Cerebellar nuclear complex (tissue), 1 donor: Measurements from ENCODE around the gene SLMAP.

Experiments
- DNase-seq, 2 experiments: peaks; one replicate each; lab custom pipeline; 2025; lab: John Stamatoyannopoulos, UW

SLMAP gene

GRCh38 chr3:57753016-57753415 lies 3.1 kb upstream of the SLMAP start:
- no peak for DNase-seq

- DNase-seq: no peak
These were observed 787 bp upstream of the SLMAP start for GRCh38 chr3:57755368-57755675.

- DNase-seq: no peak
These were observed 656 bp downstream of the SLMAP start for GRCh38 chr3:57756528-57757401.

- no peak for DNase-seq
These were observed 1.7 kb downstream of the SLMAP start for GRCh38 chr3:57757642-57758297.

GRCh38 chr3:57758686-57759085 lies 2.6 kb downstream of the SLMAP start:
- DNase-seq: no peak

GRCh38 chr3:57764794-57765193 lies 8.7 kb downstream of the SLMAP start:
- no peak for DNase-seq

- DNase-seq: no peak
These were observed 12.5 kb downstream of the SLMAP start for GRCh38 chr3:57768595-57768994.

GRCh38 chr3:57770009-57770827 lies 14.1 kb downstream of the SLMAP start:
- no peak for DNase-seq

- DNase-seq: no peak
These were observed 16.1 kb downstream of the SLMAP start for GRCh38 chr3:57772251-57772650.

- no peak for DNase-seq
These were observed 21.7 kb downstream of the SLMAP start for GRCh38 chr3:57777774-57778173.

GRCh38 chr3:57778494-57778893 lies 22.4 kb downstream of the SLMAP start:
- DNase-seq: no peak

- DNase-seq: no peak
These were observed 23.6 kb downstream of the SLMAP start for GRCh38 chr3:57779666-57780065.

- DNase-seq: no peak
These were observed 27.3 kb downstream of the SLMAP start for GRCh38 chr3:57783186-57784088.

- no peak for DNase-seq
These were observed 28.1 kb downstream of the SLMAP start for GRCh38 chr3:57784089-57784735.

- no peak for DNase-seq
These were observed 29.3 kb downstream of the SLMAP start for GRCh38 chr3:57785446-57785845.

- no peak for DNase-seq
These were observed 31.9 kb downstream of the SLMAP start for GRCh38 chr3:57787867-57788623.

- no peak for DNase-seq
These were observed 32.5 kb downstream of the SLMAP start for GRCh38 chr3:57788624-57789018.

- DNase-seq: no peak
These were observed 35.1 kb downstream of the SLMAP start for GRCh38 chr3:57791245-57791644.

GRCh38 chr3:57792198-57792597 lies 36.1 kb downstream of the SLMAP start:
- DNase-seq: no peak

- DNase-seq: no peak
These were observed 37.7 kb downstream of the SLMAP start for GRCh38 chr3:57793737-57794187.
